Hematopoietic multipotent progenitor cell treated with erythropoietin and hydrocortisone succinate and interleukin-3 and kit ligand, for 15 days (in vitro differentiated cells): ENCODE data around the gene DUSP5.
A peak's percentile ranks its signal among the peaks of the same experiment; 100 is the strongest.

ENCODE experiments used
- DNase-seq: peaks from one replicate; pipeline ENCODE4 v3.0.0-alpha.2; 2015; ENCODE audit warnings: low spot score

The DUSP5 gene

GRCh38 chr10:110481919-110482318, 15.8 kb upstream of the DUSP5 start:
- no peak for DNase-seq

- DNase-seq, result no peak
These were observed 14.1 kb upstream of the DUSP5 start for GRCh38 chr10:110483633-110484032.

- DNase-seq, result no peak
These were observed 12.2 kb upstream of the DUSP5 start for GRCh38 chr10:110485541-110485940.

- DNase-seq, result no peak
These were observed 10.9 kb upstream of the DUSP5 start for GRCh38 chr10:110486680-110487410.

GRCh38 chr10:110487411-110488331, 10.0 kb upstream of the DUSP5 start:
- no peak for DNase-seq

- no peak for DNase-seq
These were observed 9.4 kb upstream of the DUSP5 start for GRCh38 chr10:110488332-110488681.

GRCh38 chr10:110488940-110489339, 8.8 kb upstream of the DUSP5 start:
- DNase-seq, result no peak

GRCh38 chr10:110490640-110491039, 7.1 kb upstream of the DUSP5 start:
- DNase-seq, result no peak

GRCh38 chr10:110491346-110491745, 6.4 kb upstream of the DUSP5 start:
- no peak for DNase-seq

GRCh38 chr10:110492069-110492822, 5.5 kb upstream of the DUSP5 start:
- no peak for DNase-seq

- DNase-seq, result no peak
These were observed 3.8 kb upstream of the DUSP5 start for GRCh38 chr10:110493832-110494426.

- no peak for DNase-seq
These were observed 3.2 kb upstream of the DUSP5 start for GRCh38 chr10:110494532-110494931.

- no peak for DNase-seq
These were observed 1.8 kb upstream of the DUSP5 start for GRCh38 chr10:110495731-110496552.

GRCh38 chr10:110496553-110497437, 912 bp upstream of the DUSP5 start:
- no peak for DNase-seq

GRCh38 chr10:110498087-110498981, 627 bp downstream of the DUSP5 start:
- peak; percentile 54 for DNase-seq

- no peak for DNase-seq
These were observed 1.5 kb downstream of the DUSP5 start for GRCh38 chr10:110498982-110499795.

GRCh38 chr10:110499796-110500514, 2.2 kb downstream of the DUSP5 start:
- DNase-seq, result no peak

- no peak for DNase-seq
These were observed 2.8 kb downstream of the DUSP5 start for GRCh38 chr10:110500515-110500905.
